Endothelial cell of umbilical vein (primary cell): Measurements from ENCODE around the gene ADIG. TPM values are rescaled to one million over a fixed set of nuclear protein-coding genes. Genes with fewer than 3 reads are reported as not detected.

Source experiments
- BruUV-seq: library from RNA; stranded (reverse); fragments of 400-500 nt; replicated peaks from 2 replicates; lab custom pipeline; 2021; lab: Mats Ljungman, UMichigan
- CTCF ChIA-PET: fragments of 300-600, 350-600 bp; sonication (Branson Sonifier 250); formaldehyde crosslinking; loops from one replicate; lab custom pipeline; 2021; ENCODE audit warnings: antibody characterized with exemption, inconsistent platforms; lab: Charles Lee
- POLR2A ChIA-PET: fragments of 300-600, 350-600 bp; sonication (Branson Sonifier 250); formaldehyde crosslinking; loops from one replicate; lab custom pipeline; 2021; ENCODE audit warnings: antibody characterized with exemption, inconsistent platforms; lab: Charles Lee
- DNase-seq: peaks from one replicate; pipeline ENCODE4 v3.0.0-alpha.2; 2011; ENCODE audit warnings: low read depth, low spot score
- FAIRE-seq: peaks from 2 replicates; lab custom pipeline; 2011; peaks lifted over from hg19 to GRCh38; lab: Jason Lieb, UNC
- H2AFZ ChIP-seq: 2 replicates; pipeline ENCODE4 v1.6.0; 2012; ENCODE audit warnings: low read depth, low read length, control low read depth, inconsistent platforms
- H3K27ac ChIP-seq: 2 replicates; pipeline ENCODE4 v1.5.1; 2011; ENCODE audit warnings: low read depth, mild to moderate bottlenecking, control low read depth, low read length, moderate library complexity; ENCODE audit not compliant: insufficient read depth
- H3K27me3 ChIP-seq, 2 experiments: 2 replicates each; pipeline versions ENCODE4 v1.6.0 to v1.6.1; 2011; ENCODE audit warnings: low read length in 2 of 2, mixed read lengths in 1 of 2; ENCODE audit not compliant: control insufficient read depth in 2 of 2, insufficient read depth in 2 of 2
- H3K36me3 ChIP-seq, 2 experiments: 2 replicates in 1 of 2; 3 replicates in 1 of 2; pipeline ENCODE4 v1.5.1; 2011; ENCODE audit warnings: low read length in 2 of 2, mild to moderate bottlenecking in 1 of 2, moderate library complexity in 1 of 2; ENCODE audit not compliant: control insufficient read depth in 2 of 2, insufficient read depth in 2 of 2; ENCODE audit errors: extremely low read depth in 1 of 2
- H3K4me1 ChIP-seq: 3 replicates; pipeline ENCODE4 v1.5.1; 2011; ENCODE audit warnings: mild to moderate bottlenecking, low read length; ENCODE audit not compliant: control insufficient read depth, insufficient read depth; ENCODE audit errors: extremely low read depth
- H3K4me2 ChIP-seq: 2 replicates; pipeline ENCODE4 v1.6.1; 2011; ENCODE audit warnings: low read length, control low read depth, mixed read lengths; ENCODE audit not compliant: insufficient read depth
- H3K4me3 ChIP-seq, 3 experiments: fragments of 200-600 bp in 1 of 3; sonication (generic), shearing (Covaris generic) in 1 of 3; replicated peaks in 1 of 3; 2 replicates each; pipeline ENCODE4 v1.5.1; 2011 to 2016; ENCODE audit warnings: control low read depth in 3 of 3, low read length in 3 of 3, mild to moderate bottlenecking in 2 of 3, inconsistent platforms in 1 of 3, low read depth in 1 of 3, moderate library complexity in 1 of 3; ENCODE audit not compliant: insufficient read depth in 1 of 3
- H3K79me2 ChIP-seq: 2 replicates; pipeline ENCODE4 v1.6.0; 2012; ENCODE audit warnings: low read length, inconsistent platforms; ENCODE audit not compliant: control insufficient read depth, insufficient read depth
- H3K9ac ChIP-seq: replicated peaks from 2 replicates; pipeline ENCODE3; 2011; ENCODE audit warnings: low read length, control low read depth; ENCODE audit not compliant: insufficient read depth; ENCODE audit errors: extremely low read depth
- H3K9me1 ChIP-seq: replicated peaks from 3 replicates; pipeline ENCODE4 v1.6.0; 2011; ENCODE audit warnings: mild to moderate bottlenecking, low read length; ENCODE audit not compliant: control insufficient read depth, insufficient read depth; ENCODE audit errors: extremely low read depth
- H3K9me3 ChIP-seq: replicated peaks from 2 replicates; pipeline ENCODE4 v1.5.1; 2012; ENCODE audit warnings: low read length, inconsistent platforms; ENCODE audit not compliant: control insufficient read depth, insufficient read depth
- H4K20me1 ChIP-seq: replicated peaks from 2 replicates; pipeline ENCODE3; 2011; ENCODE audit warnings: mild to moderate bottlenecking, low read length; ENCODE audit not compliant: control insufficient read depth, insufficient read depth; ENCODE audit errors: extremely low read depth
- EZH2 ChIP-seq: IDR thresholded peaks from 2 replicates; pipeline ENCODE4 v1.6.1; 2012; ENCODE audit warnings: borderline replicate concordance, low read depth, mild to moderate bottlenecking, moderate library complexity, low read length, inconsistent platforms; ENCODE audit not compliant: severe bottlenecking
- FOS ChIP-seq: IDR thresholded peaks from 2 replicates; pipeline ENCODE4 v1.6.1; 2011; ENCODE audit warnings: mild to moderate bottlenecking, low read length, moderate library complexity, borderline replicate concordance; ENCODE audit not compliant: insufficient read depth
- GATA2 ChIP-seq: IDR thresholded peaks from 2 replicates; pipeline ENCODE4 v1.7.0; 2011; ENCODE audit warnings: low read depth, mild to moderate bottlenecking, moderate library complexity, mixed read lengths, low read length; ENCODE audit not compliant: insufficient read length, insufficient read depth
- JUN ChIP-seq: IDR thresholded peaks from 2 replicates; pipeline ENCODE4 v1.6.1; 2011; ENCODE audit warnings: borderline replicate concordance, low read depth; ENCODE audit not compliant: insufficient read length, insufficient read depth
- MAX ChIP-seq: IDR thresholded peaks from 2 replicates; pipeline ENCODE4 v1.6.1; 2011; ENCODE audit not compliant: insufficient read depth, insufficient read length
- MYC ChIP-seq: IDR thresholded peaks from one replicate; pipeline ENCODE4 v1.6.1; 2011; ENCODE audit warnings: mild to moderate bottlenecking, low read depth, low read length
- POLR2A ChIP-seq: IDR thresholded peaks from 2 replicates; pipeline ENCODE4 v1.6.1; 2012; ENCODE audit warnings: low read depth, mild to moderate bottlenecking, control low read depth, low read length
- POLR2AphosphoS5 ChIP-seq: IDR thresholded peaks from 2 replicates; pipeline ENCODE4 v1.6.1; 2012; ENCODE audit warnings: low read depth, mild to moderate bottlenecking, control low read depth, low read length, moderate library complexity; ENCODE audit not compliant: insufficient read depth
- dilution Hi-C: fragments of 300-500 bp; cut with MboI; formaldehyde crosslinking; loops from one replicate; pipeline ENCODE4 v1.15.0; 2019; ENCODE audit warnings: low sequenced_read_pairs; ENCODE audit not compliant: extremely low pct_ligation_motif_present
- intact Hi-C: fragments of 100-400 bp; cut with micrococcal nuclease; formaldehyde crosslinking; loops from one replicate; pipeline ENCODE4 v1.10.0; 2022
- polyA plus RNA-seq, 4 experiments: library from polyadenylated mRNA; depleted of rRNA in 3 of 4; stranded (reverse) in 3 of 4; unstranded in 1 of 4; fragments of >200 nt; gene quantifications; 2 replicates each; pipeline versions ENCODE4 v1.2.1 to v1.2.3, GENCODE V29; 2011 to 2012; ENCODE audit warnings: missing spikeins in 1 of 4
- total RNA-seq: library from RNA; stranded (reverse); gene quantifications from 2 replicates; pipeline ENCODE4 v1.2.3, GENCODE V29; 2021
- TF ChIP-seq, protein P1 (sequence below), 2 donors: IDR thresholded peaks; 1 replicate in 1 of 2; 2 replicates in 1 of 2; pipeline ENCODE4 v1.5.1; 2011; ENCODE audit warnings: low read length in 2 of 2, mild to moderate bottlenecking in 2 of 2, moderate library complexity in 2 of 2, control low read depth in 1 of 2, inconsistent platforms in 1 of 2, low read depth in 1 of 2; ENCODE audit not compliant: insufficient read depth in 1 of 2; ENCODE audit errors: extremely low read depth in 1 of 2

Gene ADIG
- total and polyA plus RNA-seq, 2 donors (not counting 3 experiments of a cell fraction or from before 2014, with no cell fraction given): not detected

GRCh38 chr20:38545771-38546170 is 35.2 kb upstream of the ADIG start:
- H4K20me1 ChIP-seq: no peaks in the 10 kb centered on the region
- DNase-seq (no peak), FAIRE-seq (no peak)
- H3K36me3 ChIP-seq: peaks cover 17 to 29% of the 10 kb centered on the region in 2 experiments
- ChIA-PET CTCF (interaction anchor here (1.3 kb wide), 1 partner anchor 24 kb away, joined by 3 read pairs; no protein-coding TSS in a partner anchor), POLR2A (no interaction called here)
- no peak overlapping the region for H2AFZ ChIP-seq
- H3K79me2 ChIP-seq: no peaks in the 10 kb centered on the region
- peaks cover 3% of the 10 kb centered on the region for H3K9me1 ChIP-seq
- H3K9ac ChIP-seq: no peak overlapping the region
- H3K27ac ChIP-seq: no peak overlapping the region
- H3K4me1 ChIP-seq: no peaks in the 10 kb centered on the region
- H3K9me3 ChIP-seq: no peaks in the 10 kb centered on the region
- dilution Hi-C loops: no loop called here
- no TSS peak for BruUV-seq
- H3K4me3 ChIP-seq: no peak overlapping the region
- intact Hi-C loops: no loop called here
- H3K27me3 ChIP-seq: no peaks in the 10 kb centered on the region
- no peak for TF ChIP-seq FOS
- TF ChIP-seq, protein P1, sequence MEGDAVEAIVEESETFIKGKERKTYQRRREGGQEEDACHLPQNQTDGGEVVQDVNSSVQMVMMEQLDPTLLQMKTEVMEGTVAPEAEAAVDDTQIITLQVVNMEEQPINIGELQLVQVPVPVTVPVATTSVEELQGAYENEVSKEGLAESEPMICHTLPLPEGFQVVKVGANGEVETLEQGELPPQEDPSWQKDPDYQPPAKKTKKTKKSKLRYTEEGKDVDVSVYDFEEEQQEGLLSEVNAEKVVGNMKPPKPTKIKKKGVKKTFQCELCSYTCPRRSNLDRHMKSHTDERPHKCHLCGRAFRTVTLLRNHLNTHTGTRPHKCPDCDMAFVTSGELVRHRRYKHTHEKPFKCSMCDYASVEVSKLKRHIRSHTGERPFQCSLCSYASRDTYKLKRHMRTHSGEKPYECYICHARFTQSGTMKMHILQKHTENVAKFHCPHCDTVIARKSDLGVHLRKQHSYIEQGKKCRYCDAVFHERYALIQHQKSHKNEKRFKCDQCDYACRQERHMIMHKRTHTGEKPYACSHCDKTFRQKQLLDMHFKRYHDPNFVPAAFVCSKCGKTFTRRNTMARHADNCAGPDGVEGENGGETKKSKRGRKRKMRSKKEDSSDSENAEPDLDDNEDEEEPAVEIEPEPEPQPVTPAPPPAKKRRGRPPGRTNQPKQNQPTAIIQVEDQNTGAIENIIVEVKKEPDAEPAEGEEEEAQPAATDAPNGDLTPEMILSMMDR (IDR thresholded peaks at IDR 0.05; ENCODE audit: extremely low read depth in 1 of 2, insufficient read depth in 1 of 2, low read depth in 1 of 2, low read length in 2 of 2): no peak
- no peak for TF ChIP-seq POLR2AphosphoS5
- no peak for TF ChIP-seq MYC
- no peak for TF ChIP-seq EZH2
- TF ChIP-seq MAX: no peak
- no peak for TF ChIP-seq GATA2
- TF ChIP-seq JUN: no peak
- no peak for TF ChIP-seq POLR2A
- H3K4me2 ChIP-seq: no peak overlapping the region
